HCT116 (cell line): Measurements from ENCODE around the gene PSMB5. TPM values are rescaled to one million over a fixed set of nuclear protein-coding genes. Genes with fewer than 3 reads are reported as not detected.

ENCODE experiments used
- ATAC-seq: fragments of 200-7000 bp; cut with Tn5 transposase; 2 replicates; pipeline ENCODE4 v1.9.1; 2020; ENCODE audit warnings: mild to moderate bottlenecking, moderate library complexity
- BruUV-seq: library from RNA; stranded (reverse); fragments of 400-500 nt; replicated peaks from 2 replicates; lab custom pipeline; 2021; lab: Mats Ljungman, UMichigan
- CTCF ChIA-PET: fragments of 300-600 bp; sonication (Branson Sonifier 250); formaldehyde crosslinking; loops from one replicate; lab custom pipeline; 2021; ENCODE audit warnings: antibody characterized with exemption; lab: Charles Lee
- POLR2A ChIA-PET: fragments of 300-600, 350-600 bp; sonication (Branson Sonifier 250); formaldehyde crosslinking; loops from one replicate; lab custom pipeline; 2021; ENCODE audit warnings: antibody characterized with exemption; lab: Charles Lee
- RAD21 ChIA-PET, 2 experiments: fragments of 300-600 bp; sonication (Branson Sonifier 250); formaldehyde crosslinking; loops; one replicate each; lab custom pipeline; 2023; ENCODE audit warnings: low total read pairs in 2 of 2; ENCODE audit not compliant: uncharacterized antibody in 2 of 2, unreplicated experiment in 2 of 2, low non-redundant PET in 1 of 2; lab: Charles Lee
- DNase-seq: peaks from one replicate; pipeline ENCODE4 v3.0.0-alpha.2; 2010; ENCODE audit warnings: low read depth, low spot score
- H2AFZ ChIP-seq: fragments of 200-600 bp; shearing (Covaris generic), sonication (generic); 2 replicates; pipeline ENCODE4 v1.6.1; 2017; ENCODE audit warnings: low read depth, mixed run types, mixed read lengths, antibody characterized with exemption, low read length; ENCODE audit not compliant: poor library complexity, severe bottlenecking
- H3K27ac ChIP-seq: 2 replicates; pipeline ENCODE4 v1.5.1; 2012; ENCODE audit warnings: low read depth, low read length
- H3K27me3 ChIP-seq: fragments of 200-600 bp; sonication (generic); 2 replicates; pipeline ENCODE4 v1.6.1; 2016; ENCODE audit warnings: mixed run types, low read length, mixed read lengths; ENCODE audit not compliant: insufficient read depth
- H3K36me3 ChIP-seq, 2 experiments: fragments of 200-500 bp in 1 of 2; fragments of 200-600 bp in 1 of 2; sonication (Bioruptor generic) in 1 of 2; sonication (generic) in 1 of 2; 2 replicates each; pipeline versions ENCODE4 v1.5.1 to v1.6.1; 2014 to 2016; ENCODE audit warnings: low read length in 2 of 2, inconsistent platforms in 1 of 2, mixed read lengths in 1 of 2, mixed run types in 1 of 2; ENCODE audit not compliant: insufficient read depth in 2 of 2, control insufficient read depth in 1 of 2
- H3K4me1 ChIP-seq, 2 experiments: fragments of 200-600 bp in 1 of 2; sonication (generic) in 1 of 2; 2 replicates each; pipeline versions ENCODE4 v1.5.1 to v1.6.1; 2012 to 2017; ENCODE audit warnings: low read length in 2 of 2, inconsistent platforms in 1 of 2, mild to moderate bottlenecking in 1 of 2, mixed read lengths in 1 of 2, mixed run types in 1 of 2, moderate library complexity in 1 of 2; ENCODE audit not compliant: insufficient read depth in 2 of 2, control insufficient read depth in 1 of 2
- H3K4me2 ChIP-seq: fragments of 200-600 bp; sonication (generic); 2 replicates; pipeline ENCODE4 v1.6.1; 2017; ENCODE audit warnings: mixed run types, low read length, mixed read lengths
- H3K4me3 ChIP-seq, 2 experiments: fragments of 200-600 bp in 1 of 2; sonication (generic) in 1 of 2; replicated peaks in 1 of 2; 2 replicates each; pipeline ENCODE4 v1.5.1; 2011 to 2016; ENCODE audit warnings: low read length in 2 of 2, control low read depth in 1 of 2, low read depth in 1 of 2, mild to moderate bottlenecking in 1 of 2, mixed read lengths in 1 of 2, mixed run types in 1 of 2
- H3K79me2 ChIP-seq: fragments of 200-600 bp; sonication (generic); 2 replicates; pipeline ENCODE4 v1.6.1; 2017; ENCODE audit warnings: mild to moderate bottlenecking, mixed run types, low read length, moderate library complexity, mixed read lengths; ENCODE audit not compliant: insufficient read depth
- H3K9ac ChIP-seq: fragments of 200-600 bp; sonication (generic); 2 replicates; pipeline ENCODE4 v1.6.1; 2016; ENCODE audit warnings: low read length, mixed read lengths
- H3K9me2 ChIP-seq: fragments of 200-600 bp; sonication (generic), shearing (Covaris generic); 2 replicates; pipeline ENCODE4 v1.6.1; 2017; ENCODE audit warnings: mixed run types, mild to moderate bottlenecking, moderate library complexity; ENCODE audit not compliant: insufficient read depth
- H3K9me3 ChIP-seq, 2 experiments: fragments of 200-500 bp in 1 of 2; fragments of 200-600 bp in 1 of 2; sonication (Bioruptor generic) in 1 of 2; sonication (generic) in 1 of 2; 2 replicates each; pipeline ENCODE4 v1.6.1; 2014 to 2017; ENCODE audit warnings: low read length in 2 of 2, mixed read lengths in 2 of 2, inconsistent platforms in 1 of 2, low read depth in 1 of 2, mild to moderate bottlenecking in 1 of 2, mixed run types in 1 of 2, moderate library complexity in 1 of 2; ENCODE audit not compliant: control insufficient read depth in 1 of 2, insufficient read depth in 1 of 2
- H4K20me1 ChIP-seq: fragments of 200-600 bp; sonication (generic), shearing (Covaris generic); 2 replicates; pipeline ENCODE4 v1.6.1; 2017; ENCODE audit warnings: mixed run types, mild to moderate bottlenecking, moderate library complexity; ENCODE audit not compliant: insufficient read depth
- CEBPB ChIP-seq: IDR thresholded peaks from 2 replicates; pipeline ENCODE4 v1.6.1; 2012; ENCODE audit warnings: low read depth
- CTCF ChIP-seq, 3 experiments: fragments of 200-600 bp in 1 of 3; sonication (generic) in 1 of 3; IDR thresholded peaks in 2 of 3; conservative IDR thresholded peaks in 1 of 3; 2 replicates each; pipeline ENCODE4 v1.5.1; 2012 to 2017; ENCODE audit warnings: low read depth in 2 of 3, low read length in 2 of 3, antibody characterized with exemption in 1 of 3, borderline replicate concordance in 1 of 3, control low read depth in 1 of 3, mild to moderate bottlenecking in 1 of 3, mixed read lengths in 1 of 3, mixed run types in 1 of 3, moderate library complexity in 1 of 3; ENCODE audit not compliant: insufficient read depth in 1 of 3
- MAX ChIP-seq: IDR thresholded peaks from 2 replicates; pipeline ENCODE4 v1.6.1; 2012
- POLR2A ChIP-seq: IDR thresholded peaks from 2 replicates; pipeline ENCODE4 v1.7.0; 2011; ENCODE audit warnings: borderline replicate concordance; ENCODE audit not compliant: insufficient read depth, insufficient read length; ENCODE audit errors: extremely low read depth
- YY1 ChIP-seq: IDR thresholded peaks from 2 replicates; pipeline ENCODE4 v1.6.1; 2011; ENCODE audit warnings: low read length, low read depth, moderate library complexity, mild to moderate bottlenecking; ENCODE audit not compliant: insufficient replicate concordance; ENCODE audit errors: extremely low read depth
- ZNF274 ChIP-seq: fragments of 200-500 bp; sonication (Bioruptor generic); IDR thresholded peaks from 2 replicates; pipeline ENCODE4 v1.6.1; 2014; ENCODE audit warnings: mild to moderate bottlenecking, low read depth, low read length, inconsistent platforms
- intact Hi-C: fragments of 100-400 bp; cut with micrococcal nuclease; formaldehyde crosslinking; loops from 2 replicates; pipeline ENCODE4 v1.10.0; 2022
- total RNA-seq: library from RNA; stranded (reverse); gene quantifications from one replicate; pipeline ENCODE4 v1.2.1, GENCODE V29; 2021; ENCODE audit not compliant: unreplicated experiment

The PSMB5 gene
- total RNA-seq, 1 experiment from 2014 or later = 212 TPM

- no TSS peak for BruUV-seq
- CTCF ChIA-PET = no interaction called here
Measured at GRCh38 chr14:23043754-23044153, 9.1 kb upstream of the PSMB5 start.

More at GRCh38 chr14:23043754-23044153, 9.1 kb upstream of the PSMB5 start:
- Histone ChIP-seq H3K36me3 (no peaks in the 10 kb centered on the region), H3K9me3 (no peaks in the 10 kb centered on the region), H3K9ac (no peak overlapping the region), H3K9me2 (no peaks in the 10 kb centered on the region), H3K4me3 (no peak overlapping the region), H3K4me2 (no peak overlapping the region), H4K20me1 (no peaks in the 10 kb centered on the region), H3K4me1 (peaks cover 0 to 5% of the 10 kb centered on the region in 2 experiments; a peak in 1 of 4 replicates), H3K27me3 (no peaks in the 10 kb centered on the region), H2AFZ (no peak overlapping the region), H3K27ac (no peak overlapping the region), H3K79me2 (no peaks in the 10 kb centered on the region)
- POLR2A ChIA-PET = no interaction called here
- no peak for ATAC-seq
- intact Hi-C loops = no loop called here
- no peak for DNase-seq
- TF ChIP-seq CEBPB (no peak), POLR2A (no peak), YY1 (no peak), MAX (no peak), ZNF274 (no peak), CTCF (IDR thresholded peaks at IDR 0.05 in 2 of 3, conservative IDR thresholded peaks at IDR 0.05 in 1 of 3; ENCODE audit: borderline replicate concordance in 1 of 3, insufficient read depth in 1 of 3, low read depth in 2 of 3, low read length in 2 of 3) (no peak)
- RAD21 ChIA-PET = no interaction called here
